HFF-Myc (cell line): ENCODE data around the gene TAOK1.

Experiments used
- DNase-seq: peaks from one replicate; pipeline ENCODE4 v3.0.0-alpha.2; 2011; ENCODE audit warnings: low read depth; ENCODE audit errors: extremely low read depth
- H3K4me3 ChIP-seq: replicated peaks from 2 replicates; pipeline ENCODE4 v1.5.1; 2011; ENCODE audit warnings: low read depth, mild to moderate bottlenecking, control low read depth, low read length
- CTCF ChIP-seq: IDR thresholded peaks from 2 replicates; pipeline ENCODE4 v1.5.1; 2012; ENCODE audit warnings: mild to moderate bottlenecking, low read depth, low read length, control low read depth; ENCODE audit errors: missing control alignments

Gene TAOK1

GRCh38 chr17:29347831-29348629 lies 42.1 kb upstream of the TAOK1 start:
- DNase-seq: no peak

GRCh38 chr17:29349409-29349808 lies 40.8 kb upstream of the TAOK1 start:
- no peak for DNase-seq
- no peak for TF ChIP-seq CTCF
- H3K4me3 ChIP-seq: no peak overlapping the region

More at GRCh38 chr17:29347831-29348629, 42.1 kb upstream of the TAOK1 start:
- TF ChIP-seq CTCF: no peak
- no peak overlapping the region for H3K4me3 ChIP-seq

GRCh38 chr17:29352146-29352545 lies 38.0 kb upstream of the TAOK1 start:
- no peak for TF ChIP-seq CTCF
- H3K4me3 ChIP-seq: no peak overlapping the region
- DNase-seq: no peak

- DNase-seq: no peak
- TF ChIP-seq CTCF: no peak
- H3K4me3 ChIP-seq: no peak overlapping the region
Observed at GRCh38 chr17:29357232-29357631, 32.9 kb upstream of the TAOK1 start.

- DNase-seq: no peak
- no peak overlapping the region for H3K4me3 ChIP-seq
- no peak for TF ChIP-seq CTCF
Observed at GRCh38 chr17:29357821-29358232, 32.3 kb upstream of the TAOK1 start.

GRCh38 chr17:29358416-29358815 lies 31.7 kb upstream of the TAOK1 start:
- TF ChIP-seq CTCF: no peak
- DNase-seq: no peak
- H3K4me3 ChIP-seq: no peak overlapping the region
